Cardiac muscle cell (in vitro differentiated cells and primary cell): ENCODE results near the gene PFKFB1. TPM values are rescaled to one million over a fixed set of nuclear protein-coding genes. Genes with fewer than 3 reads are reported as not detected.

Experiments used
- DNase-seq, 2 donors: peaks; one replicate each; pipeline versions ENCODE4 v3.0.0 to v3.0.0-alpha.2; 2010 to 2017; ENCODE audit warnings: low read depth in 1 of 2, low spot score in 1 of 2
- H3K27ac ChIP-seq: fragments of 200-600 bp; sonication (generic); 2 replicates; pipeline ENCODE4 v1.5.1; 2016
- H3K27me3 ChIP-seq: fragments of 200-600 bp; sonication (generic); 2 replicates; pipeline ENCODE4 v1.6.0; 2016; ENCODE audit warnings: control low read depth
- H3K36me3 ChIP-seq: fragments of 200-600 bp; sonication (generic); 2 replicates; pipeline ENCODE4 v1.5.1; 2016; ENCODE audit warnings: control low read depth
- H3K4me1 ChIP-seq: fragments of 200-600 bp; sonication (generic); 2 replicates; pipeline ENCODE4 v1.8.1; 2017; ENCODE audit warnings: low read depth, mild to moderate bottlenecking, mixed run types
- H3K4me3 ChIP-seq: fragments of 200-600 bp; sonication (generic); 2 replicates; pipeline ENCODE4 v1.5.1; 2016; ENCODE audit warnings: mild to moderate bottlenecking
- H3K9me3 ChIP-seq: fragments of 200-600 bp; sonication (generic); 2 replicates; pipeline ENCODE4 v1.5.1; 2017; ENCODE audit warnings: low read depth, mild to moderate bottlenecking, control low read depth
- CTCF ChIP-seq: IDR thresholded peaks from 2 replicates; pipeline ENCODE4 v1.5.1; 2012; ENCODE audit warnings: low read depth, mild to moderate bottlenecking, low read length
- polyA plus RNA-seq: library from polyadenylated mRNA; unstranded; fragments of >200 nt; fragmentation: Nextera tagmentation; extraction: Ambion mirVana; gene quantifications from 2 replicates; pipeline ENCODE4 v1.2.1, GENCODE V29; 2016
- total RNA-seq: library from RNA; depleted of rRNA; stranded (reverse); fragments of >200 nt; gene quantifications from 2 replicates; pipeline ENCODE4 v1.2.3, GENCODE V29; 2016

Gene PFKFB1
- 0.33 and 0.99 TPM in 2 replicates for total RNA-seq
- 0.15 and 0.51 TPM in 2 replicates for polyA plus RNA-seq

GRCh38 chrX:54994099-54994498 is at the start of gene PFKFB1:
Gene PFKFB1, minus strand, starts transcription at chrX:54994188. Its CDS starts 181 bp downstream, at chrX:54994007.
- Histone ChIP-seq H3K36me3 (no peaks in the 10 kb centered on the region), H3K9me3 (no peaks in the 10 kb centered on the region), H3K27me3 (no peaks in the 10 kb centered on the region), H3K27ac (no peak within 1 kb of the TSS), H3K4me3 (no peak within 1 kb of the TSS), H3K4me1 (no peaks in the 10 kb centered on the region)
- DNase-seq: no peak
- no peak for TF ChIP-seq CTCF

GRCh38 chrX:55041514-55041913 is 47.5 kb upstream of the PFKFB1 start:
- H3K27ac ChIP-seq: no peak overlapping the region
- H3K4me1 ChIP-seq: no peaks in the 10 kb centered on the region
- no peak overlapping the region for H3K4me3 ChIP-seq
- no peaks in the 10 kb centered on the region for H3K36me3 ChIP-seq
- DNase-seq: no peak
- peaks cover 3% of the 10 kb centered on the region for H3K9me3 ChIP-seq
- no peaks in the 10 kb centered on the region for H3K27me3 ChIP-seq
- TF ChIP-seq CTCF: no peak

- TF ChIP-seq CTCF: no peak
- Histone ChIP-seq H3K27ac (no peak overlapping the region), H3K36me3 (no peaks in the 10 kb centered on the region), H3K4me1 (no peaks in the 10 kb centered on the region), H3K9me3 (peaks cover 3% of the 10 kb centered on the region), H3K27me3 (no peaks in the 10 kb centered on the region), H3K4me3 (no peak overlapping the region)
- no peak for DNase-seq
These were observed 45.5 kb upstream of the PFKFB1 start for GRCh38 chrX:55039471-55039870.

GRCh38 chrX:55033429-55033828 is 39.4 kb upstream of the PFKFB1 start:
- Histone ChIP-seq H3K4me1 (no peaks in the 10 kb centered on the region), H3K9me3 (peaks cover 3% of the 10 kb centered on the region), H3K36me3 (no peaks in the 10 kb centered on the region), H3K27ac (no peak overlapping the region), H3K4me3 (no peak overlapping the region), H3K27me3 (no peaks in the 10 kb centered on the region)
- TF ChIP-seq CTCF: no peak
- DNase-seq: no peak

- H3K4me3 ChIP-seq: no peak within 1 kb of the TSS
These were observed 36.5 kb upstream of the PFKFB1 start, which contains the start of gene ALAS2 for GRCh38 chrX:55030271-55031205. Gene ALAS2, minus strand, starts transcription at chrX:55030977. Its CDS starts 4,977 bp downstream, at chrX:55026000.

More at GRCh38 chrX:55030271-55031205, 36.5 kb upstream of the PFKFB1 start, which contains the start of gene ALAS2:
- Histone ChIP-seq H3K27me3 (no peaks in the 10 kb centered on the region), H3K4me1 (no peaks in the 10 kb centered on the region), H3K36me3 (no peaks in the 10 kb centered on the region), H3K9me3 (no peaks in the 10 kb centered on the region), H3K27ac (peak within 1 kb of the TSS; percentile 45)
- DNase-seq: no peak
- TF ChIP-seq CTCF: no peak
